ENCODE data around the gene BABAM2.

Gene BABAM2

GRCh38 chr2:27993950-27994728, 103.6 kb downstream of the BABAM2 start:
- POLR2A ChIA-PET, result no interaction called here
- CTCF ChIA-PET, result no interaction called here

GRCh38 chr2:27996156-27996922, 105.8 kb downstream of the BABAM2 start:
- POLR2A ChIA-PET, result no interaction called here
- DNase-seq (ENCODE audit: extremely low spot score), result no peak
- no peak for TF ChIP-seq LEF1 (IDR thresholded peaks at IDR 0.05; ENCODE audit: borderline replicate concordance)
- TF ChIP-seq L3MBTL2 (conservative IDR thresholded peaks at IDR 0.05), result no peak
- TF ChIP-seq SP1 (IDR thresholded peaks at IDR 0.05), result no peak
- no peak for TF ChIP-seq FOXA1 (IDR thresholded peaks at IDR 0.05)
- no peak for TF ChIP-seq BHLHE40 (IDR thresholded peaks at IDR 0.05; ENCODE audit: borderline replicate concordance)
- TF ChIP-seq FOXK2 (IDR thresholded peaks at IDR 0.05), result no peak
- TF ChIP-seq ARNT (IDR thresholded peaks at IDR 0.05), result no peak
- no peak for TF ChIP-seq ZNF384 (IDR thresholded peaks at IDR 0.05)
- no peak for TF ChIP-seq TARDBP (IDR thresholded peaks at IDR 0.05)
- TF ChIP-seq CTBP1 (IDR thresholded peaks at IDR 0.05; ENCODE audit: borderline replicate concordance), result no peak
- no peak for TF ChIP-seq NFRKB (IDR thresholded peaks at IDR 0.05)
- TF ChIP-seq FOXM1 (IDR thresholded peaks at IDR 0.05; ENCODE audit: borderline replicate concordance), result no peak
- TF ChIP-seq ELF4 (IDR thresholded peaks at IDR 0.05), result no peak
- no peak for TF ChIP-seq SUZ12 (IDR thresholded peaks at IDR 0.05)
- CTCF ChIA-PET, result interaction anchor here (0.7 kb wide), 1 partner anchor 313 kb away, joined by 3 read pairs; no protein-coding TSS in a partner anchor

More at GRCh38 chr2:27993950-27994728, 103.6 kb downstream of the BABAM2 start:
- TF ChIP-seq HDGF (IDR thresholded peaks at IDR 0.05; ENCODE audit: borderline replicate concordance) (no peak), L3MBTL2 (conservative IDR thresholded peaks at IDR 0.05) (no peak), PKNOX1 (IDR thresholded peaks at IDR 0.05) (no peak), TARDBP (IDR thresholded peaks at IDR 0.05) (no peak), CTBP1 (IDR thresholded peaks at IDR 0.05; ENCODE audit: borderline replicate concordance) (no peak), FOXA1 (IDR thresholded peaks at IDR 0.05) (no peak), ZNF384 (IDR thresholded peaks at IDR 0.05) (no peak), NFRKB (IDR thresholded peaks at IDR 0.05) (no peak), LEF1 (IDR thresholded peaks at IDR 0.05; ENCODE audit: borderline replicate concordance) (no peak), SUZ12 (IDR thresholded peaks at IDR 0.05) (no peak), BHLHE40 (IDR thresholded peaks at IDR 0.05; ENCODE audit: borderline replicate concordance) (no peak), ELF4 (IDR thresholded peaks at IDR 0.05) (no peak), SP1 (IDR thresholded peaks at IDR 0.05) (no peak), ARNT (IDR thresholded peaks at IDR 0.05) (no peak), FOXK2 (IDR thresholded peaks at IDR 0.05) (no peak), FOXM1 (IDR thresholded peaks at IDR 0.05; ENCODE audit: borderline replicate concordance) (no peak)
- no peak for DNase-seq (ENCODE audit: extremely low spot score)

- POLR2A ChIA-PET, result no interaction called here
- CTCF ChIA-PET, result no interaction called here
- DNase-seq (ENCODE audit: extremely low spot score), result no peak
- no peak for TF ChIP-seq ELF4 (IDR thresholded peaks at IDR 0.05)
- no peak for TF ChIP-seq SP1 (IDR thresholded peaks at IDR 0.05)
Measured at GRCh38 chr2:28000287-28000686, 109.8 kb downstream of the BABAM2 start.

GRCh38 chr2:28002181-28002580, 111.7 kb downstream of the BABAM2 start:
- TF ChIP-seq FOXK2 (IDR thresholded peaks at IDR 0.05) (no peak), ARNT (IDR thresholded peaks at IDR 0.05) (no peak), ZNF384 (IDR thresholded peaks at IDR 0.05) (no peak), L3MBTL2 (conservative IDR thresholded peaks at IDR 0.05) (no peak), TARDBP (IDR thresholded peaks at IDR 0.05) (no peak), BHLHE40 (IDR thresholded peaks at IDR 0.05; ENCODE audit: borderline replicate concordance) (no peak), FOXM1 (IDR thresholded peaks at IDR 0.05; ENCODE audit: borderline replicate concordance) (no peak), ELF4 (IDR thresholded peaks at IDR 0.05) (no peak), HDGF (IDR thresholded peaks at IDR 0.05; ENCODE audit: borderline replicate concordance) (no peak), NFRKB (IDR thresholded peaks at IDR 0.05) (no peak), PKNOX1 (IDR thresholded peaks at IDR 0.05) (no peak), CTBP1 (IDR thresholded peaks at IDR 0.05; ENCODE audit: borderline replicate concordance) (no peak), LEF1 (IDR thresholded peaks at IDR 0.05; ENCODE audit: borderline replicate concordance) (no peak), SP1 (IDR thresholded peaks at IDR 0.05) (no peak), SUZ12 (IDR thresholded peaks at IDR 0.05) (no peak), FOXA1 (IDR thresholded peaks at IDR 0.05) (no peak)
- ChIA-PET POLR2A (no interaction called here), CTCF (no interaction called here)
- DNase-seq (ENCODE audit: extremely low spot score), result no peak

DNA sequence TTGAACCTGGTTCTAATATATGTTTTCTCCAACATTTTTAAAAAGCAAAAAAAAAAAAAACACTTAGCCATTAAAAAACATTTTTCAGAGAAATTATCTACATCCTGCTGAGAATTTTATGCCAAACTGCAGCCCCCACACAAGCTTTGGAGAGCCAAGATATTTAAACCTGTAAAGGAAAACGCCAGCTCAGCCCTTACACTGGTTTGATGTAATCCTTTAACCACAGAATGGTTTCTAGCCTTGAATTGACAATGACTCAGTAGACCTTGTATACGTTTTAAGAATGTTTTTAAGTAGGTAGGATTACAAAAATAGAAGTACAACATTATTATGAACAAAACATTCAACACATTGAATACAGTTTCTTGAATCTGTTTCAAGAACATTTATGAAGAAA, 113.6 kb downstream of the BABAM2 start:
- no peak for TF ChIP-seq SP1 (IDR thresholded peaks at IDR 0.05)
- no peak for TF ChIP-seq LEF1 (IDR thresholded peaks at IDR 0.05; ENCODE audit: borderline replicate concordance)
- TF ChIP-seq HDGF (IDR thresholded peaks at IDR 0.05; ENCODE audit: borderline replicate concordance), result no peak
- TF ChIP-seq CTBP1 (IDR thresholded peaks at IDR 0.05; ENCODE audit: borderline replicate concordance), result no peak
- no peak for TF ChIP-seq L3MBTL2 (conservative IDR thresholded peaks at IDR 0.05)
- no peak for TF ChIP-seq ZNF384 (IDR thresholded peaks at IDR 0.05)
- TF ChIP-seq BHLHE40 (IDR thresholded peaks at IDR 0.05; ENCODE audit: borderline replicate concordance), result no peak
- TF ChIP-seq PKNOX1 (IDR thresholded peaks at IDR 0.05), result no peak
- TF ChIP-seq TARDBP (IDR thresholded peaks at IDR 0.05), result no peak
- TF ChIP-seq ELF4 (IDR thresholded peaks at IDR 0.05), result no peak
- no peak for TF ChIP-seq FOXA1 (IDR thresholded peaks at IDR 0.05)
- TF ChIP-seq FOXM1 (IDR thresholded peaks at IDR 0.05; ENCODE audit: borderline replicate concordance), result no peak
- no peak for TF ChIP-seq FOXK2 (IDR thresholded peaks at IDR 0.05)
- TF ChIP-seq ARNT (IDR thresholded peaks at IDR 0.05), result no peak
- no peak for TF ChIP-seq SUZ12 (IDR thresholded peaks at IDR 0.05)
- TF ChIP-seq NFRKB (IDR thresholded peaks at IDR 0.05), result no peak
- POLR2A ChIA-PET, result no interaction called here
- CTCF ChIA-PET, result no interaction called here
- DNase-seq (ENCODE audit: extremely low spot score), result no peak

Data from HEK293T (cell line).